DMS153 (cell line): ENCODE results near the gene TOMM70.
"Not testable (repeated sequence)": the region's sequence is repeated elsewhere in the genome, so short reads cannot be mapped to it uniquely, and the experiment has no call there.

ENCODE experiments used
- DNase-seq: peaks from one replicate; lab custom pipeline; 2025; lab: John Stamatoyannopoulos, UW

TOMM70 gene

DNA sequence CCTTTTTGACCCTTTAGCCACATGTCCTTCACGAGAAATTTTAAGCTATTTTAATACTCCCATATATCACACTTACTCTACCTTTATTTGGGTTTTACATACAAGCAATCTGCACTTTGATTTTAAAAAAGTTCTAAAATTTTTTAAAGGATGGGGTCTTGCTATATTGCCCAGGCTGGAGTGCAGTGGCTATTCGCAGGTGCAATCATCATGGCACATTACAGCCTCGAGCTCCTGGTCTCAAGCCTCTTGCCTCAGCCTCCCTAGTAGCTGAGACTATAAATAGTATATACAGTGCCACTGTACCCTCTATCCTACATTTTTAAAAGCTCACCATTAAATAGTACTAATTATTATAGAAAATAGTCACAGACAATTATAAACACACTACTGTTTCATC, 36.5 kb downstream of the TOMM70 start:
- no peak for DNase-seq

DNA sequence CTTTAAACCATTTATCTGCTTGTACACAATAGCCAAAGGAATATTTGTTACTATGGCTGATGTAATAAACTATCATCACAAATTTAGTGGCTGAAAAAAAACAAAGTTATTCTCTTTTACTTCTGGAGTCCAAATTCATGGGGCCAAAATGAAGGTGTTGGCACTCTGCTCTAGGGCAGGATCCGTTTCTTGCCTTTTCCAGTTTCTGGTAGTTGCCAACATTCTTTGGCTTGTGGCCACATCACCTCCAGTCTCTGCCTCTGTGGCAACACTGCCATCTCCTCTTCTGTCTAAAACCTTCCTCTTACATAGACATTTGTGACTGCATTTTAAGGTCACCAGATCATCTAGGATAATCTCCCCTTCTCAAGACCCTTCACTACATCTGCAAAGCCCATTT, 39.0 kb downstream of the TOMM70 start:
- DNase-seq = no peak

DNA sequence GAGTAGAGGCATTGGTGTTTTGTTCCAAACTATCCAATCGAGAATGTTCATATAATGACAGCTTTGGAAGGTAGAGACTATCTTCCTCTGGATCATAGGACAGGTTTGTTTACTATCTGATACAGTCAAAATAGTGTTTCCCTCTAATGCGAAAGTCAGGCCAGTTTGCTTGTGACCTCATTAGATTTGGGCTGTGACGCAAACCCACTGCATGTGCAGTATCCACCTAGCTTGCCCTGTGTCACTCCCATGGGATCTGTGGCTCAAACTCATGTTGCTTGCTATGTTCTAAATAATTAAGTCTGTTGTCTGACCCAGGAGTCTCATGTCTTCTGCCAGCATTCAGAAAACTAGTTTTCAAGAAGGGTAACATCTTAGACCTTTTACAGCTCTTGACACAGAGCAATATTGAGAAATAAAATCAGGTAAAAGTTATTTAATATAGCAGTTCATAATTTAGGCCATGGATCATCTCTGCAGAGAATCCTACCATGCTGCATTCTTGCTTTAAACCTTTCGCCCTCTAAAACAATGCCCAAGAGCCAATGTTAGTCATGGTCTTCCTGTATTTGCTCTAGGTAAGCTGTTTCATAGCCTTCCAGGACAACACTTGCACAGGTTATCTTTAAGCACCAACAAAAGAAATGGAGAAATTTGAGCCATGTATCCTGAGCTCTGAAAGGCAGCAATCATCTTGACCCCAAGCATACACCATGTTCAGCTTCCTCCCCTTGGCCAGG, 40.0 kb downstream of the TOMM70 start:
- DNase-seq = no peak

DNA sequence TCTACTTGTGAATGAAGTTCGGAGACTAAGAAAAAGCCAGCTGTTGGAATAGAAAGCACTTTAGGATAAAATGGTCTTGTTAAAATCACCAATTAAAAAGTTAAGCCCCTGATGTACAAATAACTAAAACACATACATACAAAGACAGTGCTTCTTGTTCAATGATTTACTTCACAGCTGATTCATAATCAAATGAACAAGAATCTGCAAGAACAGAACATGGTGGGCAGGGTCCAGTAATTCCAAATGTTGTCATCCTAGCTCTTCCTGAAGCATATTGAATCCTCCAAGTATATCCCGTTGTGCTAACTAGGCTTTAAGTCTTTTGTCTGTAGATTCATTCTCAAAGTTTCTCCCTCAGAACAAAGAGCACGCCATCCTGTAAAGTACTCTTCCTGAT, 41.9 kb downstream of the TOMM70 start:
- no peak for DNase-seq

DNA sequence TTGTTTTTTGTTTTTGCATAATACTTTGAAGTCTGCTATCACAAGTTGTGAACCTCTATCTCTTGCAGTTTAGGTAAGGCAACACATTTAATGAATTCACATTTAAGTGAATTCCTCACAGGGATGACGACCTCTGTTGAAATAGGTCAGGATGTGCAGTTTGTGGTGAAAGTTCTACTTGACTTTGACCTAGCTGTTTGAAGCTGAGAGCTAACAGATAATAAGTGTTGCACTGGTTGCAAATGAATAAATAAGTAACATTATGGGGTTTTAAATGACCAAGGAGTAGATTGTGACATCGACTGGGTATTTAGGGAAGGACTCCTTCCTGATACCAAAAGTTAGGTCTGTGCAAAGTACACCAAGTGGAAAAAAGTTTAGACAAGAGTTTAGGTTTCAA, 42.5 kb downstream of the TOMM70 start:
- DNase-seq = no peak

DNA sequence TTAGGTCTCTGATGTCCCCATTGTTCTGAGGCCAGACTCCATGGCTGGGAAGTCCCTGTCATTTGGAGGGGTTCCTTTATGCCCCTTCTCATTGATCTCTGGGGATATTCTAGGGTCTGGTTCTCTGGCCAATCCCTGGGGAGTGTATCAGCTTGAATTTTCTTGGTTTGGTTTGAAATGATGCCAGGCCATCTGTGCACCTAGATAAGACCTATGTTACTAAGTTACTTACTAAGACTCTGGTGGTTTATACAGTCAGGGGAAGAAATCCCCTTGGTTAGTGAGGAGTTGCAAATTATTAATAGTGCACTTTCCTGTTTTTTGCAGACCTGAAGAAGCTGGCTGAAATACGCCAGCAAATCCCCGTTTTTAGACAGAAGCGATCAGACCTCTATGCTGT, 46.0 kb downstream of the TOMM70 start:
- no peak for DNase-seq

DNA sequence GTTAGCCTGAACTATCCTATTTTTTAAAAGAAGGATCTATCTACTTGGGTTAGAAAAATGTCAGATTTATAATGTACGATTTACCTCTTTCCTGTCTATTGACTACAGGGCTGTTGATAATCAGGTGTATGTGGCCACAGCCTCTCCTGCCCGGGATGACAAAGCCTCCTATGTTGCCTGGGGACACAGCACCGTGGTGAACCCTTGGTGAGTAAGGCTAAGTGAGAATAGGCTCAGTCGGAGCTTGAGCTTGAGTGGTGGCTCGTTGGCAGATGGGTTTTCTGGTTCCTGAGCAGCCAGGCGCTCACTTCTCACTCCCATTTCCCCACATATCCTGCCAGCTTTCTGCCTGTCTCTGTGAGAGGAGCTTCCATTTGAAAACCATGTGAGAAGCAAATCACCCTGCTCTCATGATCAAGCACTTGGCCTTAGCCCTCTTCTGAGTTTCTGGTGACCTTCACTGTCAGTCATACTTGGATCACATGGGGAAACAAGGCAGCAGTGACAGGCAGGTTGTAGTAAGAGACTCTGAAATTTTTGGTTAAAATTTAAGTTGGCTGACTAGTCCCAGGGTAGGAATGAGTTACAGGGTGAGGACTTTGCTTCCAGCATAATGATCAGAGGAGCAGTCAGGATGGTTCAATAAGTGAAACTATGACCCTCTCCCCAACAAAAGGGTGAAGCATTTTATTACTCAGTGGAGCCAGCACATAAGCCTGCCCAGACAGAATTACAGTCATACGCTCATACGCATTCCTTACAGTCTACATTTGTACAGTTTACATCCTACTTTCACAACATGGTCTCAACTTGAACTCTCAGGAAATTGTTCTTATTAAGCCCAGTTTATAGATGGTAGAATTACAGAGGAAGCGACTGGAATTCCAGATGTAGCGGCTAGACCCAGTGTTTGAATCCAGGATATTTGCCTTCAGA, 48.3 kb downstream of the TOMM70 start:
- no peak for DNase-seq

DNA sequence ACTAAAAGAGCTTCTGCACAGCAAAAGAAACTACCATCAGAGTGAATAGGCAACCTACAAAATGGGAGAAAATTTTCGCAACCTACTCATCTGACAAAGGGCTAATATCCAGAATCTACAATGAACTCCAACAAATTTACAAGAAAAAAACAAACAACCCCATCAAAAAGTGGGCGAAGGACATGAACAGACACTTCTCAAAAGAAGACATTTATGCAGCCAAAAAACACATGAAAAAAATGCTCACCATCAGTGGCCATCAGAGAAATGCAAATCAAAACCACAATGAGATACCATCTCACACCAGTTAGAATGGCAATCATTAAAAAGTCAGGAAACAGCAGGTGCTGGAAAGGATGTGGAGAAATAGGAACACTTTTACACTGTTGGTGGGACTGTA, 49.1 kb downstream of the TOMM70 start:
- DNase-seq = not testable (repeated sequence)

DNA sequence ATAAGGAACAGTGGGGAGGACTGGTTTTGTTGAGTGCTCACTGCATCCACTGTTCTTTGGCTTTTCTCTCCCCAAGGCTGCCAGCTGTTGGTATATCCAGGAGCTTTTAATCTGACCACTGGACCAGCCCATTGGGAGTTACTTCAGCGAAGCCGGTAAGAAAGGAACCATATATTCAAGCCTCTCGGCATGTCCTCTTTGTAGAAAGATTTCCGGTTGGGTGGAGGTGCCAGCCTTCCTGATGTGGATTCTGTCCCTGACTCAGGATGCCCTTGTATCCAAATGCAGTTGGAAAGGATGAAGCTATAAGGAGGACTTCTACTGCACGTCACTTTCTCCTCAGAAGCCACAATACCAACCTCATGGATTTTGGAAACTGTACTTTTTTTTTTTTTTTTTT, 52.2 kb downstream of the TOMM70 start:
- no peak for DNase-seq

DNA sequence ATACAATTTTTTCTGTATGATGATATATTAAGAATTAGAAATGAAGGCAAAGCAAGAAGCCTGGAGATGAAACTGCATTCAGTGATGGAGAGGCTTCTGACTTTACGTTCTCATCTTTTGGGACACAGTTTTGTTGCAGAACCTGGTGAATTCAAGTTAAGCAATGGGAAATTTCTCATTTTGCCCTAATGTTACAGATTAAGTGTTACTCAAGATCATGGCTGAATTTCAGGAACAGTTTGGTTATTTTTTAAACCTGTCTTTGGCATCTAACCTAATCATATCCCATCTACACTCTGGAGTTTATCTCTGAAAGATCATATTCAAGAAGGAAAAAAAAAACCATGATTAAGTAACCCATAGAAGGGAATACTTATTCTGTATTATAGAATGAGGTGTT, 60.4 kb downstream of the TOMM70 start:
- DNase-seq = no peak

DNA sequence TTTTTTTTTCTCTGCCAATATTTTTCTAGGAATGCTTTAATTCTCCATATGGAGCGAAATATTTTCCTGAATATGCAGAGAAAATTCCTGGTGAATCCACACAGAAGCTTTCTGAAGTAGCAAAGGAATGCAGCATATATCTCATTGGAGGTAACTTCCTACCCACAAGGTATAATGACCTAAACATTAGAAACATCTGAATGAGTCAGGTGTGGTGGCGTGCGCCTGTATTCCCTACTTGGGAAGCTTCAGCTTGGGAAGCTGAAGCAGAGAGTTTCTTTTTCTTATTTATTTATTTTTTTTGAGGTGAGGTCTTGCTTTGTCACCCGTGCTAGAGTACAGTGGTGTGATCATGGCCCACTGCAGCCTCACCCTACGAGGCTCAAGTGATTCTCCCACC, 61.1 kb downstream of the TOMM70 start:
- DNase-seq = no peak

DNA sequence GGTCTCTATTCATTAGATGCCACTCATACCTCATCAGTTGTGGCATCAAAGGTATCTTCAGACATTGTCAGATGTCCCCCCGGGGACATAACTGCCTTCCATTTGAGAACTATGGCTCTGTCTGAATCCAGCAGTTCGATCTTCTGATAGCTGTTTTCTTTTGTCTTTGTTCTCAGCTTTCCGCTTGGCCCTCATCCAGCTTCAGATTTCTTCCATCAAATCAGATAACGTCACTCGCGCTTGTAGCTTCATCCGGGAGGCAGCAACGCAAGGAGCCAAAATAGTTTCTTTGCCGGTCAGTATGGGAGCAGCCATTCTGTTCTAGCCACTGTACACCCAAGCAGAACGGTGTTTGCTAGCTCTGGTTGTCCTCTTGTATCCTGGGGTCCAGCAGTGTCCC, 62.0 kb downstream of the TOMM70 start:
- DNase-seq = no peak

DNA sequence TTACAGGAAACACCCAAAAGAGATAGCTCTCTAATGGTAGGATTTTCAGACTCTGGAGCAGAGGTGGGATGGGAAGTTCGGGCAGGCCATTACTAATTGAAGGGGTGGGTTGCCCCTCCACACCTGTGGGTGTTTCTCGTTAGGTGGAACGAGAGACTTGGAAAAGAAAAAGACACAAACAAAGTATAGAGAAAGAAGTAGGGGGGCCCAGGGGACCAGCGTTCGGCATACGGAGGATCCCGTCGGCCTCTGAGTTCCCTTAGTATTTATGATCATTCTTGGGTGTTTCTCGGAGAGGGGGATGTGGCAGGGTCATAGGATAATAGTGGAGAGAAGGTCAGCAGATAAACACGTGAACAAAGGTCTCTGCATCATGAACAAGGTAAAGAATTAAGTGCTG, 64.7 kb downstream of the TOMM70 start:
- DNase-seq = not testable (repeated sequence)

DNA sequence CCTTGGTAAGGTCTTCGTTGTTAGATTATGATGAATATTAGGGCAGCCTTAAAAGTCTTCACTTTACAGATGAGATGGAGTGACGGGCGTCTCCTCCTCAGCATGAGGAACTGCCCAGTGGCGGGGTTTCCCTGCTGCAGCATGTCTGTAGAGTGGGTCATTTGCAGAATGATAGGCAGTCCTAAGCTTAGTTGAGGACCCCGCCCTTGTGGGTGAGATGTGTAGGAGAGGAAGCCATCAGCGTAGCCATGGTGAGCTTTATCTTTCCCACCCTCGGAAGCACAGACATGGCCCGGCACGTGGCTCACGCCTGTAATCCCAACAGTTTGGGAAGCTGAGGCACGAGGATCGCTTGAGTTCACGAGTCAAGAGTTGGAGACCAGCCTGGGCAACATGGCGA, 65.5 kb downstream of the TOMM70 start:
- peak; percentile 9 for DNase-seq

DNA sequence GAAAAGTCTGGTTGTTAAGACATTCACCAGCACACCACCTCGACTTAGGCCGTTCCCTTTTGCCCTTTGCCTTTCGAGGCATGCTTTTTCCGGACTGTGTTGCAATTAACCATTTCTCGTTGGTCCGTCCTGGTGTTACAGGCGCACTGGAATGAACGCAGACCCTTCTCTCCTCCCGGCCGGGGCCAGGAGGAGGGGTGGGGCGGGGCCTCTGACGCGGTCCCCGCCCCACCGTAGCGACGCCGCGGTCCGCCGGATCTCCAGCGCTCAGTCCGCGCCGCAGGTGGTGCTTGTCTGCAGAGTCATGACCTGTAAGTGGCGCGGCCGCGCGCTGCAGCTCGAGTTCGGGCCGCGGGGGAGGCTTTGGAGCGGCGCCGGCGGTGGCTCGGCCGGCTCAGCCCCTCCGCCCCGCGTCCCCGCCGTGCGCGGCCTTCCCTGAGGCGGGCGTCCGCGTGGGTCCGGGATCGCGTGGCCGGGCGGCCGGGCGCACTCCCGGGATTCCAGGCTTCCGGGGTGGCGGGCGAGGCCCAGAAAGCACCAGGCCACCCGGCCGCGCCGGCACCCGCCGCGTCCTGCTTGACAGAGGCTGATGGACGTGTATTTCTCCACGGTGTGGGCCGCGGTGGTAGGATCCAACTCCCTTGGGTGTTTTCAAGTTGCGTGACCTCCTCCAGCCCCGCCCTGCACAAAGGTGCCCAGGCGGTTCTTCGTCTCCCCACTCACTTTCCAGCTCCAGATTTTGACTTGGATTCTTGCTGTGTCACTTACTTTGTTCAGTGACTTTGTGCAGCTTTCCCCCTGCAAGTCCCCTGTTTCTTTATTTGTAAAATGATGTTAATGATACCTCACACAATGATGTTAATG, 66.2 kb downstream of the TOMM70 start, which contains the start of gene NIT2:
NIT2 (plus strand) TSS at position 270 of the 864 bp plus-strand sequence; CDS start at position 305, 35 bp downstream.
- peak; percentile 49 for DNase-seq

DNA sequence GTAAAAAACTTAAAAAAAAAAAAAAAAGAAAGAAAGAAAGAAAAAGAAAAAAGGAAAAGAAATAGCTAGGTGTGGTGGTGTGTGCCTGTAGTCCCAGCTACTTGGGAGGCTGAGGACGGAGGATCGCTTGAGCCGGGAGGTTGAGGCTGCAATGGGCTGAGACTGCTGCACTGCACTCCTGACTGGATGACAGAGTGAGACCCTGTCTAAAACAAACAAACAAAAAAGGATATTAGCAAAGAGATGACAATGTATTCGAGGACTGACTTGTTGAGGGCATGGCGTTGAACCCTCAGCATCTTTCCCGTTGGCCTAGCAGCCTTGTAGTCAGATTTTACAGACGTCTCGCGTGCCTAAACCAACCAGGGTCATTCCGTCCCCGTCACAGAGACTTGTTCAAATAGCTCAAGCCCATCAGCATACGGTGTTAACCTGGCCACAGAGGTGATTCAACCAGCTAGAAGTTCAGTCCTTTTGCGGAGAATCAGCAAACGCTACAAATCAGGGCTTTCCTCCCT, 66.9 kb downstream of the TOMM70 start:
- DNase-seq = no peak

DNA sequence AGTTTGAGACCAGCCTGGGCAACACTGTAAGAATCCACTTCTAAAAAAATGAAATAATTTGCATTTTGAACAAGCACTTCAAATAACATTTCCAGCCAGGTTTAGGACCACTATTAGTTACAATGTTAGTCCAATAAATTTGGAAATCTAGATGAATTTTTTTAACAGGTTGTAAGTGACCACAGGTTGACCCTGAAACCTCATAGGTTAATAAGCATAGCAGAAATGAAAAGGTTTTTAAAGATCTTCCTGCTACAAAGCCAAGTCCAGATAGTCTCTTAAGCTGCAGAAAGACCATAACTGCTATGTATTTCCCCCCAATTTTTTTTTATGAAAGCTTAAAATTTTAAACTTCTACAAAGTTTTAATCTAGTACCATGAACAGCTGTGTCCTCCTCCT, 67.8 kb downstream of the TOMM70 start:
- no peak for DNase-seq

DNA sequence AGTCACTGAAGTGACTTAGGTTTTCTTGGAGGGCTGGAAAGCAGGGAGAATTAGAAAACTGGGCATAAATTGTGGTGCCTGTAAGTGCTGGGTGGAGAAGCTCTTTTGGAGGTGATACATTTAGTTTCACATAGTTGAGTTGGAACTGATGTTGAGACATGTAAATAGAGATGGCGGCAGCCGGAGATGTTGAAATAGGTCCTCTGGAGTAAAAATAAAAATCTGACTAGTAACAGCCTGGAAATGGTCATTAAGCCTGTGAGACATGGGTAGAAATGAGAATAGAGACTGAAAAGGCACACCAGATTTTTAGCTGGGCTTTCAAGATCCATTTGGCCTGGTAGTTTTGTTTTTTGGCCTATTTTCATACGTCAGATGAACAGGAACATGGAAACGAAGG, 69.2 kb downstream of the TOMM70 start:
- no peak for DNase-seq

DNA sequence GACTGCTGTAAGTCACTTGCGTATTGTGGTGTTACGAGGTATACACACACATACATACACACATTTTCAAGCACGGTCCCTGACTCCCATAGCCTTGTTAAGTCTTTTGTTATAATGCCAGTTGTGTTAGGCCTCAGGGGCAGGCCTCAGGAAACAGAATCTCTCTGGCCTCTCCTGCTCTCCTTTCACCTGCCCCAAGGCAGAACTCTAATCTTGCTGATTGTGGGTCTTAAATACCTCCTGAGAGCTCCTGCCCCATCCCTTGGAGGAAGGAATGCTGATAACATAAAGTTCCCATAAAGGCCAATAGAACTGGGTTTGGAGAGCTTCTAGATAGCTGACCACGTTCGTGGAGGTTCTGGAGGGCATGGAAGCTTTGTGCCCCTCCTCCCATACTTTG, 70.2 kb downstream of the TOMM70 start:
- no peak for DNase-seq

DNA sequence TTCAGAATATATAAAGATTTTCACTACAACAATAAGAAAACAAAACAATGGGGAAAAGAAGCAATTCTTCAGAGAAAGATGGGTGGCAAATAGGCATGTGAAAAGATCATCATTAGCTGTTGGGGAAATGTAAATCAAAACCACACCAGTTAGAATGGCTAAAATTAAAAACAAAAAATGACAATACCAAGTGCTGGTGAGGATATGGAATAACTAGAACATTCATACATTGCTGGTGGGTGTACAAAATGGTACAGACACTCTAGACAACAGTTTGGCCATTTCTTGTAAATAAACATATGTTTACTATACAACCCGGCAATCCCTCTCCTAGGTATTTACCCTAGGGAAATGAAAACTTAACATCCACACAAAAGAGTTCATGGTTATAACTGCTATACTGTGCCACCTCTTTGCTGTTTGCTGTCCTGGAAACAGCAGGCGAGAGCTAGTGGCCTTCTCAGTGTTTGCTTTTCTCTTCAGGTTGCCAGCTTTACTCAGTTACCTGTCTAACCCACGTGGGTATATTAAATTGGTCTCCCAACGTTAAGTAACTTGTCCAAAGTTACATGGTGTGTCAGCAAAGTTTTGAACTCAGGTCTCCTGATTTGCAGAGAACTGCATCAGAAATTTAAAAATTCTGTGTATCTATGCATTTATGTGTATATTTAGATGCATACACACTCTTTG, 70.9 kb downstream of the TOMM70 start:
- DNase-seq = peak; percentile 40

DNA sequence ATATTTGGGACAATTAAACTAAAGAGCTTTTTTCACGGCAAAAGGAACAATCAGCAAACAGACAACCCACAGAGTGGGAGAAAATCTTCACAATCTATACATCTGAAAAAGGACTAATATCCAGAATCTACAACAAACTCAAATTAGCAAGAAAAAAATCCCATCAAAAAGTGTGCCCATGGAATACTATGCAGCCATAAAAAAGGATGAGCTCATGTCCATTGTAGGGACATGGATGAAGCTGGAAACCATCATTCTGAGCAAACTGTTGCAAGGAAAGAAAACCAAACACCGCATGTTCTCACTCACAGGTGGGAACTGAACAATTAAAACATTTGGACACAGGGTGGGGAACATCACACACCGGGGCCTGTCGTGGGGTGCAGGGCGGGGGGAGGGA, 73.5 kb downstream of the TOMM70 start:
- DNase-seq = not testable (repeated sequence)
